Ascending aorta (tissue), 2 donors: ENCODE results near the gene NKIRAS1. TPM values are rescaled to one million over a fixed set of nuclear protein-coding genes. Genes with fewer than 3 reads are reported as not detected.

Experiments
- DNase-seq, 2 donors: peaks; one replicate each; pipeline ENCODE4 v3.0.0-alpha.2; 2019; ENCODE audit warnings: low spot score in 2 of 2
- H3K27ac ChIP-seq, 2 donors: fragments of 200-600 bp; sonication (generic); one replicate each; pipeline ENCODE4 v1.5.1; 2016 to 2017; ENCODE audit warnings: mild to moderate bottlenecking in 1 of 2
- H3K27me3 ChIP-seq: fragments of 200-600 bp; sonication (generic); one replicate; pipeline ENCODE4 v1.5.1; 2017
- H3K36me3 ChIP-seq, 2 donors: fragments of 200-600 bp; sonication (generic); one replicate each; pipeline ENCODE4 v1.5.1; 2016
- H3K4me1 ChIP-seq, 2 donors: fragments of 200-600 bp; sonication (generic); one replicate each; pipeline ENCODE4 v1.5.1; 2016 to 2017; ENCODE audit warnings: mild to moderate bottlenecking in 1 of 2
- H3K4me3 ChIP-seq, 2 donors: fragments of 200-600 bp; sonication (generic); one replicate each; pipeline ENCODE4 v1.5.1; 2016 to 2017; ENCODE audit warnings: mild to moderate bottlenecking in 1 of 2
- H3K9me3 ChIP-seq, 2 donors: fragments of 200-600 bp; sonication (generic); one replicate each; pipeline ENCODE4 v1.5.1; 2016
- CTCF ChIP-seq, 3 experiments: fragments of 200-600 bp in 2 of 3; fragments of 450-650 bp in 1 of 3; sonication (generic) in 2 of 3; IDR thresholded peaks; one replicate each; pipeline ENCODE4 v1.5.1; 2016 to 2019; ENCODE audit warnings: antibody characterized with exemption in 3 of 3, mild to moderate bottlenecking in 1 of 3, moderate library complexity in 1 of 3
- intact Hi-C: fragments of 100-400 bp; cut with DNase I; formaldehyde crosslinking; loops from one replicate; pipeline ENCODE4 v1.15.1; 2023
- total RNA-seq: library from RNA; depleted of rRNA; stranded (reverse); fragments of >200 nt; gene quantifications from one replicate; pipeline ENCODE4 v1.1.0, GENCODE V29; 2016

Gene NKIRAS1
- total RNA-seq, 1 donor from 2014 or later = 8.7 TPM

- intact Hi-C loops = no loop called here
- Histone ChIP-seq H3K9me3 (no peaks in the 10 kb centered on the region), H3K4me3 (no peak overlapping the region), H3K4me1 (no peaks in the 10 kb centered on the region), H3K27me3 (no peaks in the 10 kb centered on the region), H3K36me3 (no peaks in the 10 kb centered on the region), H3K27ac (no peak overlapping the region)
- TF ChIP-seq CTCF (IDR thresholded peaks at IDR 0.05) = no peak
- DNase-seq = no peak
These were observed 71.2 kb downstream of the NKIRAS1 start for GRCh38 chr3:23845326-23846216.

GRCh38 chr3:23843869-23844268 is 72.9 kb downstream of the NKIRAS1 start:
- H3K4me3 ChIP-seq = no peak overlapping the region
- intact Hi-C loops = no loop called here
- H3K36me3 ChIP-seq = no peaks in the 10 kb centered on the region

More at GRCh38 chr3:23843869-23844268, 72.9 kb downstream of the NKIRAS1 start:
- H3K4me1 ChIP-seq = no peaks in the 10 kb centered on the region
- H3K9me3 ChIP-seq = no peaks in the 10 kb centered on the region
- H3K27me3 ChIP-seq = no peaks in the 10 kb centered on the region
- H3K27ac ChIP-seq = no peak overlapping the region
- no peak for TF ChIP-seq CTCF (IDR thresholded peaks at IDR 0.05)
- no peak for DNase-seq

Other genes with a start within 250 kb of the NKIRAS1 start
- 74.6 TPM for gene UBE2E1, start 111.0 kb downstream of the NKIRAS1 start, total RNA-seq
- 1,680 TPM for gene RPL15, start 142 bp upstream of the NKIRAS1 start, total RNA-seq
- gene NR1D2, start 28.3 kb upstream of the NKIRAS1 start, total RNA-seq = 6.5 TPM